A549 (cell line): ENCODE results near the gene TAOK3. TPM values are rescaled to one million over a fixed set of nuclear protein-coding genes. Genes with fewer than 3 reads are reported as not detected.

ENCODE experiments used
- ATAC-seq, 2 experiments: fragments of 200-7000 bp in 1 of 2; fragments of >200 bp in 1 of 2; cut with Nextera tagmentation in 1 of 2; cut with Tn5 transposase in 1 of 2; 3 replicates each; pipeline versions ENCODE4 v1.8.0 to v1.9.1; 2018 to 2020; ENCODE audit warnings: mild to moderate bottlenecking in 1 of 2, moderate library complexity in 1 of 2
- CTCF ChIA-PET: fragments of 300-600 bp; sonication (Branson Sonifier 250); formaldehyde crosslinking; extraction: SDS; loops from one replicate; lab custom pipeline; 2021; ENCODE audit warnings: antibody characterized with exemption, inconsistent platforms; lab: Yijun Ruan, JAX
- POLR2A ChIA-PET: fragments of 350-600 bp; formaldehyde crosslinking; extraction: SDS; loops from one replicate; lab custom pipeline; 2021; ENCODE audit warnings: antibody characterized with exemption, inconsistent platforms; lab: Yijun Ruan, JAX
- DNase-seq, 2 experiments: peaks; one replicate each; pipeline versions ENCODE4 v3.0.0 to v3.0.0-alpha.2; 2011 to 2016; ENCODE audit warnings: low read depth in 1 of 2, low spot score in 1 of 2
- FAIRE-seq: peaks from 2 replicates; lab custom pipeline; 2011; peaks lifted over from hg19 to GRCh38; lab: Jason Lieb, UNC
- H3K27ac ChIP-seq, 2 experiments: fragments of >200 bp; sonication (Bioruptor Twin); formaldehyde crosslinking; 3 replicates each; pipeline ENCODE4 v1.5.1; 2016 to 2017
- H3K4me1 ChIP-seq: fragments of >200 bp; sonication (Bioruptor Twin); formaldehyde crosslinking; 3 replicates; pipeline ENCODE4 v1.6.1; 2016
- H3K4me2 ChIP-seq: fragments of >200 bp; sonication (Bioruptor Twin); formaldehyde crosslinking; 3 replicates; pipeline ENCODE4 v1.6.1; 2016
- H3K4me3 ChIP-seq: fragments of >200 bp; sonication (Bioruptor Twin); formaldehyde crosslinking; 3 replicates; pipeline ENCODE4 v1.5.1; 2016
- H3K9me3 ChIP-seq: fragments of >200 bp; sonication (Bioruptor Twin); formaldehyde crosslinking; 3 replicates; pipeline ENCODE4 v1.6.1; 2016
- CBX2 ChIP-seq: fragments of 200-600 bp; sonication (generic); IDR thresholded peaks from 2 replicates; pipeline ENCODE4 v1.6.1; 2016; ENCODE audit warnings: low read depth, mild to moderate bottlenecking, borderline replicate concordance
- CBX8 ChIP-seq: fragments of 200-600 bp; sonication (generic); IDR thresholded peaks from 2 replicates; pipeline ENCODE4 v1.6.1; 2016
- CHD4 ChIP-seq: fragments of 200-600 bp; sonication (generic); IDR thresholded peaks from 2 replicates; pipeline ENCODE4 v1.6.1; 2016; ENCODE audit warnings: antibody characterized with exemption, mild to moderate bottlenecking, borderline replicate concordance
- EHF ChIP-seq: fragments of 250-450 bp; sonication (Bioruptor Pico); IDR thresholded peaks from 2 replicates; pipeline ENCODE4 v1.5.0; 2020; ENCODE audit warnings: mild to moderate bottlenecking
- FOSL2 ChIP-seq, 2 experiments: fragments of 450-650 bp in 1 of 2; fragments of >200 bp in 1 of 2; sonication (Bioruptor Twin) in 1 of 2; formaldehyde crosslinking; IDR thresholded peaks; 2 replicates each; pipeline versions ENCODE4 v1.5.0 to v1.6.1; 2016 to 2020; ENCODE audit warnings: mild to moderate bottlenecking in 1 of 2, moderate library complexity in 1 of 2
- HDAC2 ChIP-seq: fragments of 200-600 bp; sonication (generic); IDR thresholded peaks from 2 replicates; pipeline ENCODE4 v1.6.1; 2016
- HOXB13 ChIP-seq: fragments of 250-450 bp; sonication (Bioruptor Pico); IDR thresholded peaks from 2 replicates; pipeline ENCODE4 v1.5.0; 2020; ENCODE audit warnings: low read depth, mild to moderate bottlenecking, moderate library complexity
- HOXB5 ChIP-seq: fragments of 250-450 bp; sonication (Bioruptor Pico); IDR thresholded peaks from 2 replicates; pipeline ENCODE4 v1.5.0; 2020; ENCODE audit warnings: mild to moderate bottlenecking, moderate library complexity
- KDM1A ChIP-seq: fragments of 200-600 bp; sonication (generic); IDR thresholded peaks from 2 replicates; pipeline ENCODE4 v1.6.1; 2016; ENCODE audit warnings: low read depth, mild to moderate bottlenecking
- KDM5A ChIP-seq: fragments of 200-600 bp; sonication (generic); IDR thresholded peaks from 2 replicates; pipeline ENCODE4 v1.6.1; 2016; ENCODE audit warnings: antibody characterized with exemption, mild to moderate bottlenecking
- MAFK ChIP-seq: fragments of 450-650 bp; IDR thresholded peaks from 2 replicates; pipeline ENCODE4 v1.6.1; 2014; ENCODE audit not compliant: partially characterized antibody
- MAZ ChIP-seq: fragments of 150-350 bp; IDR thresholded peaks from 2 replicates; pipeline ENCODE4 v1.6.1; 2014; ENCODE audit warnings: antibody characterized with exemption, low read depth, low read length, borderline replicate concordance
- NFE2L2 ChIP-seq: fragments of 150-350 bp; conservative IDR thresholded peaks from 2 replicates; pipeline ENCODE4 v1.6.1; 2014; ENCODE audit warnings: low read length
- RARB ChIP-seq: fragments of 250-450 bp; sonication (Bioruptor Pico); IDR thresholded peaks from 2 replicates; pipeline ENCODE4 v1.8.0; 2021; ENCODE audit warnings: mild to moderate bottlenecking, moderate library complexity
- SREBF2 ChIP-seq: fragments of 450-650 bp; IDR thresholded peaks from 2 replicates; pipeline ENCODE4 v1.6.1; 2014; ENCODE audit warnings: mild to moderate bottlenecking, moderate library complexity
- TP53 ChIP-seq: fragments of 250-450 bp; sonication (Bioruptor Pico); IDR thresholded peaks from 2 replicates; pipeline ENCODE4 v1.5.0; 2021; ENCODE audit warnings: mild to moderate bottlenecking, moderate library complexity
- ZNF302 ChIP-seq: fragments of 250-450 bp; sonication (Bioruptor Pico); IDR thresholded peaks from 2 replicates; pipeline ENCODE4 v1.9.0; 2021; ENCODE audit warnings: inconsistent platforms, mild to moderate bottlenecking, moderate library complexity
- WGBS: methylation state at CpG from one replicate; pipeline ENCODE4 v1.1.6; 2017; ENCODE audit errors: missing lambda C conversion rate; 5-methylcytosine and 5-hydroxymethylcytosine counted together
- polyA plus RNA-seq, 4 experiments: library from polyadenylated mRNA; depleted of rRNA in 3 of 4; stranded (reverse); fragments of >200 nt; fragmentation: RNase III in 1 of 4; extraction: RNeasy Plus Mini Kit Qiagen cat#74134 plus additional on column Dnase treatment in 1 of 4; gene quantifications; 2 replicates in 3 of 4; 3 replicates in 1 of 4; pipeline ENCODE4 v1.2.3, GENCODE V29; 2011 to 2017
- TF ChIP-seq, protein P1 (sequence below): fragments of >200 bp; sonication (Bioruptor Twin); formaldehyde crosslinking; IDR thresholded peaks from 3 replicates; pipeline ENCODE4 v1.6.1; 2016
- TF ChIP-seq, protein P2 (sequence below): IDR thresholded peaks from 2 replicates; pipeline ENCODE4 v1.6.1; 2012; ENCODE audit warnings: low read depth, borderline replicate concordance
- TF ChIP-seq, protein P3 (sequence below): fragments of 250-450 bp; sonication (Bioruptor Pico); IDR thresholded peaks from 2 replicates; pipeline ENCODE4 v1.5.0; 2021; ENCODE audit warnings: mild to moderate bottlenecking, moderate library complexity, borderline replicate concordance
- TF ChIP-seq, protein P4 (sequence below): fragments of >200 bp; sonication (Bioruptor Twin); formaldehyde crosslinking; IDR thresholded peaks from 3 replicates; pipeline ENCODE4 v1.5.1; 2016

Gene TAOK3
- polyA plus RNA-seq, 2 of the 4 experiments (the other 2 are of a cell fraction): 13.1 to 27.6 TPM

DNA sequence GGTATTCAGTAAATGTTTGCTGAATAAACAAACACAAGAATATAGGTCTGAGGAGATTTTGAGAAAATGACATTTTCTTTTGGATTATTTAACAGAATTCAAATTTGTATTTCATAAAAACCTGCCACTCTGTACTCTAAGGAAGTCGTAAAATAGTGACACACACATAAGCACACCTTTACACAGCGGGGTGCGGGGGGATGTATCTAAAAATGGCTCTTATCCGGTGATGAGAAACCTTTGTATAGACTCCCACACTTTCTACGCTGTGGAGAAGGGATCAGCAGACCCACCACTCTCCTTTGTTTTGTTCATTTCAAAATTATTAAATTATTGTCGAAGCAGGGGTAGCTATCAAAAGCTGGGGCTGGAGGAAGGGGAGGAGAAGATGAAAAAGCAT, 178.7 kb downstream of the TAOK3 start:
- FAIRE-seq (no peak), ATAC-seq (no peak), DNase-seq (no peak)
- H3K9me3 ChIP-seq: no peaks in the 10 kb centered on the region
- ChIA-PET POLR2A (no interaction called here), CTCF (interaction anchor here (1.0 to 1.1 kb wide), 4 partner anchors 11 to 182 kb away, joined by 3 to 6 read pairs (median 4); no protein-coding TSS in a partner anchor)
- H3K27ac ChIP-seq: no peak overlapping the region
- no peak overlapping the region for H3K4me3 ChIP-seq
- H3K4me2 ChIP-seq: no peak overlapping the region
- no peaks in the 10 kb centered on the region for H3K4me1 ChIP-seq
- 90% methylated on average over 6 of the region's 6 CpGs for WGBS
- TF ChIP-seq MAZ: no peak
- no peak for TF ChIP-seq NFE2L2

DNA sequence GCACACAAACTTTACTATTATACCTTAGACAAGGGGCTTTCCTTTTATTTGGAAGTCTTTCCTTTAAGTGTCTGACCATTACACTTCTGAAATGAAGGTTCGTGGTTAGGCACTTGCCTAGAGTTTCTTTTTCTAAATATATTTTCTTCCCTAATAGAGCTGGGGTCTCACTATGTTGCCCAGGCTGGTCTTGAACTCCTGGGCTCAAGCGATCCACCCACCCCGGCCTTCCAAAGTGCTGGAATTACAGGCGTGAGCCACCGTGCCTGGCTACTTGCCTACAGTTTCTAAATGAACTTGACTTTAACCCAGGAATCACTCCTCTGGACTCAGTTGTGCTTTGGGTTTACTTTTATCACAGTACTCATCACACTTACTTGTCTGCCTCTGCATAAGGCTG, 179.2 kb downstream of the TAOK3 start:
- DNase-seq (no peak), FAIRE-seq (no peak), ATAC-seq (no peak)
- WGBS: 90% methylated on average over 5 of the region's 5 CpGs
- ChIA-PET CTCF (interaction anchor here (1.0 to 1.7 kb wide), 3 partner anchors 11 to 183 kb away, joined by 3 to 8 read pairs (median 6); partner anchors contain the start of gene SUDS3), POLR2A (no interaction called here)
- Histone ChIP-seq H3K4me3 (no peak overlapping the region), H3K4me2 (no peak overlapping the region), H3K4me1 (no peaks in the 10 kb centered on the region), H3K9me3 (no peaks in the 10 kb centered on the region), H3K27ac (no peak overlapping the region)
- no peak for TF ChIP-seq KDM1A
- no peak for TF ChIP-seq SREBF2
- no peak for TF ChIP-seq HOXB5
- TF ChIP-seq CBX2: no peak
- TF ChIP-seq, protein P1, sequence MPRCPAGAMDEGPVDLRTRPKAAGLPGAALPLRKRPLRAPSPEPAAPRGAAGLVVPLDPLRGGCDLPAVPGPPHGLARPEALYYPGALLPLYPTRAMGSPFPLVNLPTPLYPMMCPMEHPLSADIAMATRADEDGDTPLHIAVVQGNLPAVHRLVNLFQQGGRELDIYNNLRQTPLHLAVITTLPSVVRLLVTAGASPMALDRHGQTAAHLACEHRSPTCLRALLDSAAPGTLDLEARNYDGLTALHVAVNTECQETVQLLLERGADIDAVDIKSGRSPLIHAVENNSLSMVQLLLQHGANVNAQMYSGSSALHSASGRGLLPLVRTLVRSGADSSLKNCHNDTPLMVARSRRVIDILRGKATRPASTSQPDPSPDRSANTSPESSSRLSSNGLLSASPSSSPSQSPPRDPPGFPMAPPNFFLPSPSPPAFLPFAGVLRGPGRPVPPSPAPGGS: no peak
- no peak for TF ChIP-seq HOXB13 (CRISPR knock-in tag)
- TF ChIP-seq RARB (CRISPR knock-in tag): no peak
- TF ChIP-seq, protein P2, sequence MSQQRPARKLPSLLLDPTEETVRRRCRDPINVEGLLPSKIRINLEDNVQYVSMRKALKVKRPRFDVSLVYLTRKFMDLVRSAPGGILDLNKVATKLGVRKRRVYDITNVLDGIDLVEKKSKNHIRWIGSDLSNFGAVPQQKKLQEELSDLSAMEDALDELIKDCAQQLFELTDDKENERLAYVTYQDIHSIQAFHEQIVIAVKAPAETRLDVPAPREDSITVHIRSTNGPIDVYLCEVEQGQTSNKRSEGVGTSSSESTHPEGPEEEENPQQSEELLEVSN: no peak
- TF ChIP-seq FOSL2 (IDR thresholded peaks at IDR 0.05): no peak
- TF ChIP-seq FOSL2 (CRISPR knock-in tag; IDR thresholded peaks at IDR 0.05): no peak
- TF ChIP-seq ZNF302: no peak
- TF ChIP-seq, protein P3, sequence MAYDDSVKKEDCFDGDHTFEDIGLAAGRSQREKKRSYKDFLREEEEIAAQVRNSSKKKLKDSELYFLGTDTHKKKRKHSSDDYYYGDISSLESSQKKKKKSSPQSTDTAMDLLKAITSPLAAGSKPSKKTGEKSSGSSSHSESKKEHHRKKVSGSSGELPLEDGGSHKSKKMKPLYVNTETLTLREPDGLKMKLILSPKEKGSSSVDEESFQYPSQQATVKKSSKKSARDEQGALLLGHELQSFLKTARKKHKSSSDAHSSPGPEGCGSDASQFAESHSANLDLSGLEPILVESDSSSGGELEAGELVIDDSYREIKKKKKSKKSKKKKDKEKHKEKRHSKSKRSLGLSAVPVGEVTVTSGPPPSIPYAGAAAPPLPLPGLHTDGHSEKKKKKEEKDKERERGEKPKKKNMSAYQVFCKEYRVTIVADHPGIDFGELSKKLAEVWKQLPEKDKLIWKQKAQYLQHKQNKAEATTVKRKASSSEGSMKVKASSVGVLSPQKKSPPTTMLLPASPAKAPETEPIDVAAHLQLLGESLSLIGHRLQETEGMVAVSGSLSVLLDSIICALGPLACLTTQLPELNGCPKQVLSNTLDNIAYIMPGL: no peak
- TF ChIP-seq MAZ: no peak

DNA sequence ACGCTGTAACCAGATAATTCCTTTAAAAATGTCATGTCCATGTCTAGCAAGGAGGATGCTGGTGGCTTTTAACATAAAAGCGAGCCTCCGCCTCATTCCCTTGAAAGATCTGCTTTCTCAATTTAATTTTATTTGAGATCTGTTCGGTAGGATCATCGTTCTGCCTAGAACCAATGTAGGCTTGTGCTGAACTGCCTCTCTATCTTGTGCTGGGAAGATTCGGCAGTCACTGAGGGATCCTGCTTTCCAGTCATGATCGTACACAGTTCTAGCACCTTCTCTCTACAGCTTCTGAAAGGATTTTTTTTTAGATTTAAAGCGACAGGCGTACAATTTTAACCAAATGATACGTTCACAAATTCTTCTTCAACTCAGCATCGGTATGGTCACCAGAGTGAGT, 182.4 kb downstream of the TAOK3 start:
- Histone ChIP-seq H3K9me3 (no peaks in the 10 kb centered on the region), H3K4me3 (no peak overlapping the region), H3K4me2 (no peak overlapping the region), H3K27ac (no peak overlapping the region)
- no peak for DNase-seq
- CTCF ChIA-PET: interaction anchor here (0.9 kb wide), 2 partner anchors 9 to 186 kb away, joined by 4 to 7 read pairs; partner anchors contain the start of gene SUDS3
- FAIRE-seq: no peak
- POLR2A ChIA-PET: no interaction called here
- TF ChIP-seq HOXB5 (no peak), CBX8 (no peak), ZNF302 (no peak), NFE2L2 (no peak), MAFK (no peak), TP53 (CRISPR knock-in tag) (no peak), KDM5A (no peak), EHF (no peak), HDAC2 (no peak), KDM1A (no peak), CHD4 (no peak)
- TF ChIP-seq, protein P4, sequence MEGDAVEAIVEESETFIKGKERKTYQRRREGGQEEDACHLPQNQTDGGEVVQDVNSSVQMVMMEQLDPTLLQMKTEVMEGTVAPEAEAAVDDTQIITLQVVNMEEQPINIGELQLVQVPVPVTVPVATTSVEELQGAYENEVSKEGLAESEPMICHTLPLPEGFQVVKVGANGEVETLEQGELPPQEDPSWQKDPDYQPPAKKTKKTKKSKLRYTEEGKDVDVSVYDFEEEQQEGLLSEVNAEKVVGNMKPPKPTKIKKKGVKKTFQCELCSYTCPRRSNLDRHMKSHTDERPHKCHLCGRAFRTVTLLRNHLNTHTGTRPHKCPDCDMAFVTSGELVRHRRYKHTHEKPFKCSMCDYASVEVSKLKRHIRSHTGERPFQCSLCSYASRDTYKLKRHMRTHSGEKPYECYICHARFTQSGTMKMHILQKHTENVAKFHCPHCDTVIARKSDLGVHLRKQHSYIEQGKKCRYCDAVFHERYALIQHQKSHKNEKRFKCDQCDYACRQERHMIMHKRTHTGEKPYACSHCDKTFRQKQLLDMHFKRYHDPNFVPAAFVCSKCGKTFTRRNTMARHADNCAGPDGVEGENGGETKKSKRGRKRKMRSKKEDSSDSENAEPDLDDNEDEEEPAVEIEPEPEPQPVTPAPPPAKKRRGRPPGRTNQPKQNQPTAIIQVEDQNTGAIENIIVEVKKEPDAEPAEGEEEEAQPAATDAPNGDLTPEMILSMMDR: no peak
- TF ChIP-seq, all 56 proteins: peak for 0
- no peak for ATAC-seq
- no peaks in the 10 kb centered on the region for H3K4me1 ChIP-seq
- 88% methylated on average over 11 of the region's 11 CpGs for WGBS
